ENCODE measurements around the gene SLC7A7. TPM values are rescaled to one million over a fixed set of nuclear protein-coding genes. Genes with fewer than 3 reads are reported as not detected.

The SLC7A7 gene
- total and polyA plus RNA-seq, 2 of the 13 experiments (the other 11 are each of a cell fraction or from before 2014, with no cell fraction given) = 0.13 to 0.63 TPM

DNA sequence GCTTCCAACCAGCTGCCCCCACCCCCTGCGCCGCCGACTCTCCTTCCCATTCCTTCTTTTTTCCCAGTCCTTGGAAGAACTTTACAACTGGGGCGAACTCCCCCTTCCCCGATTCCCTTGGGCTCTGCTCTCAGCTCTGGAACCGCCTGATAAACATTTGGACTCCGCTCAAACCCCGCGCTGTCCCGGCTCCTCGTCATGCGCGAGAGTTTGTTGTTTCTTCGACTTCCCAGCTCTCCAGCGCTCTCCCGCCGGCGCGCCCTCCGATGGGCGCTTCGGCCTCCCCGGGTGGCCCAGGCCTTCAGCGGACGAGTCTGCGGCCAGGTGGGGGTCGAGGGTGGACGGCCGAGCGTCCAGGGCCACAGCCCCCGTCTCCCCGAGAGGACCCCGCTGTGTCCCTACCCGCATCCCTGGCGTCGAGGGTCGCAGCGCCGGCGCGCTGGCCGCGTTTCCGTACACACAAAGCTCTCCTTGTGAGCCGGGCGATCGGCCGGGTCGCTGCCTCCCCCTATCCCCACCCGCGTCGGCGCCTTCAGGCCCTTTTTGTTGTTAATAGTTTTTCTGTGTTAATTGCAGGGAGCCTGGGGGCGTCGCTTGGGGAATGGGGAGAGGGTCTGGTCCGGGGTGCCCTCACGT, 22.0 kb upstream of the SLC7A7 start (continued):
- TF ChIP-seq ZNF337 (CRISPR knock-in tag; IDR thresholded peaks at IDR 0.05; ENCODE audit: borderline replicate concordance, low read depth) (no peak), ZNF567 (CRISPR knock-in tag; IDR thresholded peaks at IDR 0.05; ENCODE audit: borderline replicate concordance) (no peak), REL (CRISPR knock-in tag; conservative IDR thresholded peaks at IDR 0.05) (no peak), SNAPC5 (CRISPR knock-in tag; IDR thresholded peaks at IDR 0.05; ENCODE audit: borderline replicate concordance) (no peak), ZNF720 (CRISPR knock-in tag; IDR thresholded peaks at IDR 0.05) (0 out of 2 replicates have a peak, but pooled peaks have one; percentile 43), ZNF333 (CRISPR knock-in tag; IDR thresholded peaks at IDR 0.05; ENCODE audit: borderline replicate concordance) (no peak), MAFK (conservative IDR thresholded peaks at IDR 0.05 in 1 of 2, IDR thresholded peaks at IDR 0.05 in 1 of 2; ENCODE audit: low read length in 2 of 2) (no peak), ELF1 (CRISPR knock-in tag; IDR thresholded peaks at IDR 0.05) (peak; percentile 30; the same call in 1 of the 2 replicates), CERS6 (CRISPR knock-in tag; IDR thresholded peaks at IDR 0.05) (no peak)
- TF ChIP-seq, protein P1, sequence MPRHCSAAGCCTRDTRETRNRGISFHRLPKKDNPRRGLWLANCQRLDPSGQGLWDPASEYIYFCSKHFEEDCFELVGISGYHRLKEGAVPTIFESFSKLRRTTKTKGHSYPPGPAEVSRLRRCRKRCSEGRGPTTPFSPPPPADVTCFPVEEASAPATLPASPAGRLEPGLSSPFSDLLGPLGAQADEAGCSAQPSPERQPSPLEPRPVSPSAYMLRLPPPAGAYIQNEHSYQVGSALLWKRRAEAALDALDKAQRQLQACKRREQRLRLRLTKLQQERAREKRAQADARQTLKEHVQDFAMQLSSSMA (CRISPR knock-in tag; IDR thresholded peaks at IDR 0.05) = no peak
- TF ChIP-seq, protein P2, sequence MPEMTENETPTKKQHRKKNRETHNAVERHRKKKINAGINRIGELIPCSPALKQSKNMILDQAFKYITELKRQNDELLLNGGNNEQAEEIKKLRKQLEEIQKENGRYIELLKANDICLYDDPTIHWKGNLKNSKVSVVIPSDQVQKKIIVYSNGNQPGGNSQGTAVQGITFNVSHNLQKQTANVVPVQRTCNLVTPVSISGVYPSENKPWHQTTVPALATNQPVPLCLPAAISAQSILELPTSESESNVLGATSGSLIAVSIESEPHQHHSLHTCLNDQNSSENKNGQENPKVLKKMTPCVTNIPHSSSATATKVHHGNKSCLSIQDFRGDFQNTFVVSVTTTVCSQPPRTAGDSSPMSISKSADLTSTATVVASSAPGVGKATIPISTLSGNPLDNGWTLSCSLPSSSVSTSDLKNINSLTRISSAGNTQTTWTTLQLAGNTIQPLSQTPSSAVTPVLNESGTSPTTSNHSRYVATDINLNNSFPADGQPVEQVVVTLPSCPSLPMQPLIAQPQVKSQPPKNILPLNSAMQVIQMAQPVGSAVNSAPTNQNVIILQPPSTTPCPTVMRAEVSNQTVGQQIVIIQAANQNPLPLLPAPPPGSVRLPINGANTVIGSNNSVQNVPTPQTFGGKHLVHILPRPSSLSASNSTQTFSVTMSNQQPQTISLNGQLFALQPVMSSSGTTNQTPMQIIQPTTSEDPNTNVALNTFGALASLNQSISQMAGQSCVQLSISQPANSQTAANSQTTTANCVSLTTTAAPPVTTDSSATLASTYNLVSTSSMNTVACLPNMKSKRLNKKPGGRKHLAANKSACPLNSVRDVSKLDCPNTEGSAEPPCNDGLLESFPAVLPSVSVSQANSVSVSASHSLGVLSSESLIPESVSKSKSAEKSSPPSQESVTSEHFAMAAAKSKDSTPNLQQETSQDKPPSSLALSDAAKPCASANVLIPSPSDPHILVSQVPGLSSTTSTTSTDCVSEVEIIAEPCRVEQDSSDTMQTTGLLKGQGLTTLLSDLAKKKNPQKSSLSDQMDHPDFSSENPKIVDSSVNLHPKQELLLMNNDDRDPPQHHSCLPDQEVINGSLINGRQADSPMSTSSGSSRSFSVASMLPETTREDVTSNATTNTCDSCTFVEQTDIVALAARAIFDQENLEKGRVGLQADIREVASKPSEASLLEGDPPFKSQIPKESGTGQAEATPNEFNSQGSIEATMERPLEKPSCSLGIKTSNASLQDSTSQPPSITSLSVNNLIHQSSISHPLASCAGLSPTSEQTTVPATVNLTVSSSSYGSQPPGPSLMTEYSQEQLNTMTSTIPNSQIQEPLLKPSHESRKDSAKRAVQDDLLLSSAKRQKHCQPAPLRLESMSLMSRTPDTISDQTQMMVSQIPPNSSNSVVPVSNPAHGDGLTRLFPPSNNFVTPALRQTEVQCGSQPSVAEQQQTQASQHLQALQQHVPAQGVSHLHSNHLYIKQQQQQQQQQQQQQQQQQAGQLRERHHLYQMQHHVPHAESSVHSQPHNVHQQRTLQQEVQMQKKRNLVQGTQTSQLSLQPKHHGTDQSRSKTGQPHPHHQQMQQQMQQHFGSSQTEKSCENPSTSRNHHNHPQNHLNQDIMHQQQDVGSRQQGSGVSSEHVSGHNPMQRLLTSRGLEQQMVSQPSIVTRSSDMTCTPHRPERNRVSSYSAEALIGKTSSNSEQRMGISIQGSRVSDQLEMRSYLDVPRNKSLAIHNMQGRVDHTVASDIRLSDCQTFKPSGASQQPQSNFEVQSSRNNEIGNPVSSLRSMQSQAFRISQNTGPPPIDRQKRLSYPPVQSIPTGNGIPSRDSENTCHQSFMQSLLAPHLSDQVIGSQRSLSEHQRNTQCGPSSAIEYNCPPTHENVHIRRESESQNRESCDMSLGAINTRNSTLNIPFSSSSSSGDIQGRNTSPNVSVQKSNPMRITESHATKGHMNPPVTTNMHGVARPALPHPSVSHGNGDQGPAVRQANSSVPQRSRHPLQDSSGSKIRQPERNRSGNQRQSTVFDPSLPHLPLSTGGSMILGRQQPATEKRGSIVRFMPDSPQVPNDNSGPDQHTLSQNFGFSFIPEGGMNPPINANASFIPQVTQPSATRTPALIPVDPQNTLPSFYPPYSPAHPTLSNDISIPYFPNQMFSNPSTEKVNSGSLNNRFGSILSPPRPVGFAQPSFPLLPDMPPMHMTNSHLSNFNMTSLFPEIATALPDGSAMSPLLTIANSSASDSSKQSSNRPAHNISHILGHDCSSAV (CRISPR knock-in tag; IDR thresholded peaks at IDR 0.05; ENCODE audit: borderline replicate concordance) = no peak
- TF ChIP-seq, protein P3, sequence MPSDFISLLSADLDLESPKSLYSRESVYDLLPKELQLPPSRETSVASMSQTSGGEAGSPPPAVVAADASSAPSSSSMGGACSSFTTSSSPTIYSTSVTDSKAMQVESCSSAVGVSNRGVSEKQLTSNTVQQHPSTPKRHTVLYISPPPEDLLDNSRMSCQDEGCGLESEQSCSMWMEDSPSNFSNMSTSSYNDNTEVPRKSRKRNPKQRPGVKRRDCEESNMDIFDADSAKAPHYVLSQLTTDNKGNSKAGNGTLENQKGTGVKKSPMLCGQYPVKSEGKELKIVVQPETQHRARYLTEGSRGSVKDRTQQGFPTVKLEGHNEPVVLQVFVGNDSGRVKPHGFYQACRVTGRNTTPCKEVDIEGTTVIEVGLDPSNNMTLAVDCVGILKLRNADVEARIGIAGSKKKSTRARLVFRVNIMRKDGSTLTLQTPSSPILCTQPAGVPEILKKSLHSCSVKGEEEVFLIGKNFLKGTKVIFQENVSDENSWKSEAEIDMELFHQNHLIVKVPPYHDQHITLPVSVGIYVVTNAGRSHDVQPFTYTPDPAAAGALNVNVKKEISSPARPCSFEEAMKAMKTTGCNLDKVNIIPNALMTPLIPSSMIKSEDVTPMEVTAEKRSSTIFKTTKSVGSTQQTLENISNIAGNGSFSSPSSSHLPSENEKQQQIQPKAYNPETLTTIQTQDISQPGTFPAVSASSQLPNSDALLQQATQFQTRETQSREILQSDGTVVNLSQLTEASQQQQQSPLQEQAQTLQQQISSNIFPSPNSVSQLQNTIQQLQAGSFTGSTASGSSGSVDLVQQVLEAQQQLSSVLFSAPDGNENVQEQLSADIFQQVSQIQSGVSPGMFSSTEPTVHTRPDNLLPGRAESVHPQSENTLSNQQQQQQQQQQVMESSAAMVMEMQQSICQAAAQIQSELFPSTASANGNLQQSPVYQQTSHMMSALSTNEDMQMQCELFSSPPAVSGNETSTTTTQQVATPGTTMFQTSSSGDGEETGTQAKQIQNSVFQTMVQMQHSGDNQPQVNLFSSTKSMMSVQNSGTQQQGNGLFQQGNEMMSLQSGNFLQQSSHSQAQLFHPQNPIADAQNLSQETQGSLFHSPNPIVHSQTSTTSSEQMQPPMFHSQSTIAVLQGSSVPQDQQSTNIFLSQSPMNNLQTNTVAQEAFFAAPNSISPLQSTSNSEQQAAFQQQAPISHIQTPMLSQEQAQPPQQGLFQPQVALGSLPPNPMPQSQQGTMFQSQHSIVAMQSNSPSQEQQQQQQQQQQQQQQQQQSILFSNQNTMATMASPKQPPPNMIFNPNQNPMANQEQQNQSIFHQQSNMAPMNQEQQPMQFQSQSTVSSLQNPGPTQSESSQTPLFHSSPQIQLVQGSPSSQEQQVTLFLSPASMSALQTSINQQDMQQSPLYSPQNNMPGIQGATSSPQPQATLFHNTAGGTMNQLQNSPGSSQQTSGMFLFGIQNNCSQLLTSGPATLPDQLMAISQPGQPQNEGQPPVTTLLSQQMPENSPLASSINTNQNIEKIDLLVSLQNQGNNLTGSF (CRISPR knock-in tag; IDR thresholded peaks at IDR 0.05) = no peak

All from HepG2 (cell line).